HuH-7.5 (cell line): Measurements from ENCODE around the gene PPFIBP2.

Experiments
- DNase-seq: peaks from one replicate; pipeline ENCODE4 v3.0.0; 2011; ENCODE audit warnings: low spot score

The PPFIBP2 gene

GRCh38 chr11:7527029-7527428, 13.2 kb downstream of the PPFIBP2 start:
- no peak for DNase-seq

GRCh38 chr11:7528514-7529049, 14.8 kb downstream of the PPFIBP2 start:
- no peak for DNase-seq

GRCh38 chr11:7530013-7530640, 16.3 kb downstream of the PPFIBP2 start:
- DNase-seq = no peak

- no peak for DNase-seq
These were observed 17.2 kb downstream of the PPFIBP2 start for GRCh38 chr11:7531011-7531410.

- DNase-seq = no peak
These were observed 18.8 kb downstream of the PPFIBP2 start for GRCh38 chr11:7532405-7533145.

GRCh38 chr11:7533199-7534041, 19.6 kb downstream of the PPFIBP2 start:
- no peak for DNase-seq

GRCh38 chr11:7534042-7534378, 20.2 kb downstream of the PPFIBP2 start:
- DNase-seq = no peak

GRCh38 chr11:7536100-7536499, 22.3 kb downstream of the PPFIBP2 start:
- DNase-seq = peak; percentile 27

GRCh38 chr11:7537265-7537664, 23.5 kb downstream of the PPFIBP2 start:
- no peak for DNase-seq

- DNase-seq = no peak
These were observed 24.2 kb downstream of the PPFIBP2 start for GRCh38 chr11:7538031-7538430.

GRCh38 chr11:7538466-7539454, 25.0 kb downstream of the PPFIBP2 start:
- no peak for DNase-seq

GRCh38 chr11:7540830-7541555, 27.2 kb downstream of the PPFIBP2 start:
- DNase-seq = no peak

GRCh38 chr11:7543302-7543701, 29.5 kb downstream of the PPFIBP2 start:
- no peak for DNase-seq

GRCh38 chr11:7544021-7544420, 30.2 kb downstream of the PPFIBP2 start:
- DNase-seq = no peak

GRCh38 chr11:7545611-7546010, 31.8 kb downstream of the PPFIBP2 start:
- no peak for DNase-seq

- no peak for DNase-seq
These were observed 32.6 kb downstream of the PPFIBP2 start for GRCh38 chr11:7546324-7546791.

GRCh38 chr11:7547687-7548086, 33.9 kb downstream of the PPFIBP2 start:
- DNase-seq = no peak

- DNase-seq = no peak
These were observed 35.0 kb downstream of the PPFIBP2 start for GRCh38 chr11:7548659-7549274.

- no peak for DNase-seq
These were observed 35.9 kb downstream of the PPFIBP2 start for GRCh38 chr11:7549681-7550080.

GRCh38 chr11:7551571-7551970, 37.8 kb downstream of the PPFIBP2 start:
- no peak for DNase-seq
